GM13976 (cell line): ENCODE results near the gene RFTN1.
A peak's percentile ranks its signal among the peaks of the same experiment; 100 is the strongest.

Source experiments
- DNase-seq: peaks from one replicate; pipeline ENCODE4 v3.0.0; 2012; ENCODE audit warnings: low spot score
- CTCF ChIP-seq: IDR thresholded peaks from 2 replicates; pipeline ENCODE4 v1.5.1; 2012; ENCODE audit warnings: borderline replicate concordance, mild to moderate bottlenecking; ENCODE audit not compliant: insufficient read depth; ENCODE audit errors: extremely low read depth, missing control alignments, control extremely low read depth
- in situ Hi-C: fragments of 300-500 bp; cut with MboI; formaldehyde crosslinking; loops from one replicate; pipeline ENCODE4 v1.12.0; 2022; ENCODE audit warnings: low sequenced_read_pairs, mixed read lengths, inconsistent platforms; ENCODE audit not compliant: unreplicated experiment

Gene RFTN1

GRCh38 chr3:16504692-16505091 is 8.8 kb downstream of the RFTN1 start:
- no peak for TF ChIP-seq CTCF
- in situ Hi-C loops = no loop called here
- no peak for DNase-seq

GRCh38 chr3:16504242-16504641 is 9.3 kb downstream of the RFTN1 start:
- DNase-seq = peak; percentile 66
- in situ Hi-C loops = no loop called here
- TF ChIP-seq CTCF = no peak

- in situ Hi-C loops = no loop called here
- TF ChIP-seq CTCF = no peak
- DNase-seq = no peak
Observed at GRCh38 chr3:16503191-16503776, 10.2 kb downstream of the RFTN1 start.

GRCh38 chr3:16502347-16502908 is 11.1 kb downstream of the RFTN1 start:
- in situ Hi-C loops = no loop called here
- DNase-seq = no peak
- no peak for TF ChIP-seq CTCF

GRCh38 chr3:16501376-16501775 is 12.1 kb downstream of the RFTN1 start:
- DNase-seq = no peak
- TF ChIP-seq CTCF = no peak
- in situ Hi-C loops = no loop called here

GRCh38 chr3:16500911-16501310 is 12.6 kb downstream of the RFTN1 start:
- no peak for TF ChIP-seq CTCF
- in situ Hi-C loops = no loop called here
- no peak for DNase-seq
